Calu3 (cell line): ENCODE data around the gene SRGAP3. TPM values are rescaled to one million over a fixed set of nuclear protein-coding genes. Genes with fewer than 3 reads are reported as not detected.

Experiments
- BruUV-seq: library from RNA; stranded (reverse); fragments of 400-500 nt; replicated peaks from 2 replicates; lab custom pipeline; 2021; lab: Mats Ljungman, UMichigan
- CTCF ChIA-PET: fragments of 300-600 bp; sonication (Branson Sonifier 250); formaldehyde crosslinking; loops from one replicate; lab custom pipeline; 2022; ENCODE audit warnings: antibody characterized with exemption; lab: Charles Lee
- DNase-seq: peaks from one replicate; pipeline ENCODE4 v3.0.0; 2022
- H3K27ac Mint-ChIP-seq: one replicate; pipeline ENCODE4 v1.8.0; 2022; ENCODE audit warnings: mixed read lengths; ENCODE audit not compliant: unreplicated experiment
- H3K27me3 Mint-ChIP-seq: one replicate; pipeline ENCODE4 v1.8.0; 2022; ENCODE audit warnings: mixed read lengths; ENCODE audit not compliant: unreplicated experiment
- H3K36me3 Mint-ChIP-seq: one replicate; pipeline ENCODE4 v1.8.0; 2022; ENCODE audit warnings: mild to moderate bottlenecking, moderate library complexity, mixed read lengths; ENCODE audit not compliant: insufficient read depth, unreplicated experiment
- H3K4me1 Mint-ChIP-seq: one replicate; pipeline ENCODE4 v1.8.0; 2022; ENCODE audit warnings: mild to moderate bottlenecking, low read depth, mixed read lengths; ENCODE audit not compliant: unreplicated experiment
- H3K4me3 Mint-ChIP-seq: one replicate; pipeline ENCODE4 v1.8.0; 2022; ENCODE audit warnings: mild to moderate bottlenecking, low read depth, moderate library complexity, mixed read lengths; ENCODE audit not compliant: unreplicated experiment
- H3K9me3 Mint-ChIP-seq: one replicate; pipeline ENCODE4 v1.8.0; 2022; ENCODE audit warnings: low read depth, mixed read lengths; ENCODE audit not compliant: unreplicated experiment
- intact Hi-C: fragments of 100-400 bp; cut with micrococcal nuclease; formaldehyde crosslinking; loops from one replicate; pipeline ENCODE4 v1.10.0; 2022; ENCODE audit not compliant: unreplicated experiment
- total RNA-seq: library from RNA; stranded (reverse); gene quantifications from 2 replicates; pipeline ENCODE4 v1.2.3, GENCODE V29; 2022
- TF ChIP-seq, protein P1 (sequence below): fragments of 200-600 bp; IDR thresholded peaks from one replicate; pipeline ENCODE4 v1.8.0; 2022; ENCODE audit warnings: antibody characterized with exemption; ENCODE audit not compliant: unreplicated experiment

The SRGAP3 gene
- total RNA-seq, 1 experiment from 2014 or later: 8.2 TPM

DNA sequence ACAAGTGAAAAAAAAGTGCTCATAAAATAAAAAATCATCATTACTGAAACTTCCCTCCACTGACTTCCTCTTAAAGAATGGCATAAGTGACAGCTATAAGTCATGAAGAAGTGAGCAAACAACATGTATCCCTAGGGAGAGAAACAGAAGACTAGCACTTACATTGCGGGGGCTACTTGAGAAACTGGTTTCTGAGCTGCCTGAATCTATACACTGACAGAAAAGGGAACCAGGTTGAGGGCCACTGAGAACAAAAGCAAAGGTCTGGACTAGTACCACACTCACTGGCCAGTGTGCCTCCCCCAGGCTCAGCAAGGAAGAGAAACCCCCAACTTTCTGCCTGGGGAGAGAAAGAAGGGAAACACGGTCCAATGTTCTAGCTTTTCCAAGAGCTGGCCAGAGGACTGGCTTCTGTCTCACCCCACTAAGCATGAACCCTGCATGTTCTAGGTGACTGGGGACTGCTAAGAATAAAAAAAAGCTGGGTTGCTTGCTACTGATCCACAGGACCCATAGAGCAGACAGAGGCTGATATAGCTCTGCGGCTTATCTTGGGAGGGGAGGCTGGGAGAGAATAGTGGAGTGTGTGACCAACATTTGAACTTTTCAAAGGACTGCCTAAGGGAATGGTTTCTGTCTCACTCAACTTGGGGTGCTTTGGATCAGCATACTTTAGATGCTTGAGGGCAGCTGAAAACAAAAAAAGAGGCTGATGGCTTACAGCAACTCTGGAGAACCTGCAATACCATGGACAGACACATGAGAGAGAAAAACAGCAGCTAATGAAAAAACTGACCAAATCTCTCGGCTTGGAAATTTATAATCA, 294.3 kb downstream of the SRGAP3 start:
- CTCF ChIA-PET: no interaction called here
- Mint-ChIP-seq H3K36me3 (peaks cover 6% of the 10 kb centered on the region), H3K4me1 (no peaks in the 10 kb centered on the region), H3K4me3 (no peak overlapping the region), H3K27ac (no peak overlapping the region), H3K9me3 (no peaks in the 10 kb centered on the region), H3K27me3 (no peaks in the 10 kb centered on the region)
- TF ChIP-seq, protein P1, sequence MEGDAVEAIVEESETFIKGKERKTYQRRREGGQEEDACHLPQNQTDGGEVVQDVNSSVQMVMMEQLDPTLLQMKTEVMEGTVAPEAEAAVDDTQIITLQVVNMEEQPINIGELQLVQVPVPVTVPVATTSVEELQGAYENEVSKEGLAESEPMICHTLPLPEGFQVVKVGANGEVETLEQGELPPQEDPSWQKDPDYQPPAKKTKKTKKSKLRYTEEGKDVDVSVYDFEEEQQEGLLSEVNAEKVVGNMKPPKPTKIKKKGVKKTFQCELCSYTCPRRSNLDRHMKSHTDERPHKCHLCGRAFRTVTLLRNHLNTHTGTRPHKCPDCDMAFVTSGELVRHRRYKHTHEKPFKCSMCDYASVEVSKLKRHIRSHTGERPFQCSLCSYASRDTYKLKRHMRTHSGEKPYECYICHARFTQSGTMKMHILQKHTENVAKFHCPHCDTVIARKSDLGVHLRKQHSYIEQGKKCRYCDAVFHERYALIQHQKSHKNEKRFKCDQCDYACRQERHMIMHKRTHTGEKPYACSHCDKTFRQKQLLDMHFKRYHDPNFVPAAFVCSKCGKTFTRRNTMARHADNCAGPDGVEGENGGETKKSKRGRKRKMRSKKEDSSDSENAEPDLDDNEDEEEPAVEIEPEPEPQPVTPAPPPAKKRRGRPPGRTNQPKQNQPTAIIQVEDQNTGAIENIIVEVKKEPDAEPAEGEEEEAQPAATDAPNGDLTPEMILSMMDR: no peak
- no TSS peak for BruUV-seq
- intact Hi-C loops: no loop called here
- no peak for DNase-seq

DNA sequence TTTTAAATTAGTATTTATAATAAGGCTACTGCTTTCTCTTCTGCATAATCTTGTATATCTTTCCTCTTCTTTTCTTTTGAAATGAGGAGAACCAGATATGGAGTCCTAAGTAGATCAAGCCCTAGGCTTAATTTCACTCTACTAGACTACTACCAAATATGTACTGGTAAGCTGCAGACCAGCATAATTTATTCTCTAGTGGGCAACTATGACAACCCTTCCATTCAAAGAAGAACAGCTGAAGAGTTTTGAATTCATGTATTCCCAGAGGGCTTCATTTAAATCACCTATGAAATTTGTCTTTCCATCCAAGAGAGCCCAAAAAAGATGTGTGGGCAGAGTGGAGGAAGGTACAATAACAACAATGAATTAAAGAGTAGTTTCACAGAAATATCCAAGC, 296.1 kb downstream of the SRGAP3 start:
- intact Hi-C loops: no loop called here
- no peaks in the 10 kb centered on the region for H3K4me1 Mint-ChIP-seq
- CTCF ChIA-PET: no interaction called here
- H3K27ac Mint-ChIP-seq: no peak overlapping the region
- no TSS peak for BruUV-seq
- H3K36me3 Mint-ChIP-seq: no peaks in the 10 kb centered on the region
- no peaks in the 10 kb centered on the region for H3K27me3 Mint-ChIP-seq
- TF ChIP-seq, protein P1: no peak
- no peak overlapping the region for H3K4me3 Mint-ChIP-seq
- H3K9me3 Mint-ChIP-seq: no peaks in the 10 kb centered on the region
- no peak for DNase-seq

DNA sequence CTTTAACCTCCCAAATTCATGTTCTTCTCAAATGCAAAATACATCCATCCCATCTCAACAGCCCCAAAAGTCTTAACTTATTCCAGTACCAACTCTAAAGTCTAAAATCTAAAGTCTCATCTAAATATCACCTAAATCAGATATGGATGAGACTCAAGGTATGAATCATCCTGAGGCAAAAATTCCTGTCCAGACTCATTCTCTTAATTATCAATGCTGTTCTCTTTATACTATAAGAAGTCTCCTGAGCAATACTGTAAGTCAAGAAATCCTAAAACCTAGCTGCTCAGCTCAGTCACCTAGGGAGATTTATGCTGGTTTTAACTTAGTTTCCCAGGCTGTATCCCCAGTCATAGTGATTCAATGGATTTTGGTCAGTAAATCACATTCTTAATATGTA, 297.3 kb downstream of the SRGAP3 start:
- Mint-ChIP-seq H3K36me3 (no peaks in the 10 kb centered on the region), H3K27me3 (no peaks in the 10 kb centered on the region), H3K4me3 (no peak overlapping the region), H3K9me3 (no peaks in the 10 kb centered on the region), H3K27ac (no peak overlapping the region), H3K4me1 (no peaks in the 10 kb centered on the region)
- no TSS peak for BruUV-seq
- DNase-seq: no peak
- TF ChIP-seq, protein P1: no peak
- intact Hi-C loops: no loop called here
- CTCF ChIA-PET: no interaction called here

DNA sequence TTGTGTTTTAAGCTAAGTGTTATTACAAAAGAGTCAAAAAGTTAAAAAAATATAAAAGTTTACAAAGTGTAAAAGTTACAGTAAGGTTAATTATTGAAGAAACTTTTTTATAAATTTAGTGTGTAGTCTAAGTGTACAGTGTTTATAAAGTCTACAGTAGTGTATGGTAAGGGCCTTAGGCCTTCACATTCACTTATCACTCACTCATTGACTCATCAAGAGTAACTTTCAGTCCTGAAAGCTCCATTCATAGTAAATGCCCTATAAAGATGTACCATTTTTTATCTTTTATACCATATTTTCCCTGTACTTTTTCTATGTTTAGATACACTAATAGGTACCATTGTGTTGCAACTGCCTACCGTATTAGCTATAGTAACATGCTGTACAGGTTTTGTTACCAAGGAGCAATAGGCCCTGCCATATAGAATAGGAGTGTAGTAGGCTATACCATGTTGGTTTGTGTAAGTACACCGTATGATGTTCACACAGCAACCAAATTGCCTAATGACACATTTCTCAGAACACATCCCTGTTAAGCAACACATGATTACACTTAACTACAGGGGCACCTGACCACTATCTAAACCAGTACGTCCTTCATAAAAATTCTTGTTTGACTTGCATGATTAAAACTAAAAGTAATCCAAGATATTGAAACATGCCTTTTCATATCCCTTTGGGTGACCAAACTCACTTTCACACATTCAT, 303.4 kb downstream of the SRGAP3 start:
- Mint-ChIP-seq H3K36me3 (peaks cover 6% of the 10 kb centered on the region), H3K27ac (no peak overlapping the region), H3K4me1 (no peaks in the 10 kb centered on the region), H3K9me3 (peaks cover 5% of the 10 kb centered on the region), H3K4me3 (no peak overlapping the region), H3K27me3 (no peaks in the 10 kb centered on the region)
- BruUV-seq: no TSS peak
- CTCF ChIA-PET: no interaction called here
- intact Hi-C loops: no loop called here
- TF ChIP-seq, protein P1: no peak
- DNase-seq: no peak
